ENCODE data around the gene CRTAP. TPM values are rescaled to one million over a fixed set of nuclear protein-coding genes. Genes with fewer than 3 reads are reported as not detected.

CRTAP gene
- total and polyA plus RNA-seq, 5 donors, result 51.8 to 180 (median 148) TPM

Other genes starting within 250 kb of the CRTAP start
- under 1 TPM in 2 of 4 donors, not detected in 2; 0.12 to 0.25 TPM for gene CCR4, start 162.4 kb upstream of the CRTAP start, total RNA-seq
- gene CCR4, start 162.4 kb upstream of the CRTAP start, polyA plus RNA-seq, result 0.05 TPM
- 10 to 100 TPM; 25.3 to 33.2 (median 28.3) TPM for gene GLB1, start 16.9 kb upstream of the CRTAP start, total RNA-seq
- gene GLB1, start 16.9 kb upstream of the CRTAP start, polyA plus RNA-seq, result 9.8 TPM
- 1 to 10 TPM; 4.4 to 6.5 (median 5.1) TPM for gene TMPPE, start 16.9 kb upstream of the CRTAP start, total RNA-seq
- 0.50 TPM for gene TMPPE, start 16.9 kb upstream of the CRTAP start, polyA plus RNA-seq
- gene SUSD5, start 104.8 kb downstream of the CRTAP start, total RNA-seq, result 1 to 10 TPM in 2 of 4 donors, under 1 TPM in 2; 0.53 to 10.0 (median 1.1) TPM
- gene SUSD5, start 104.8 kb downstream of the CRTAP start, polyA plus RNA-seq, result 1.3 TPM
- gene FBXL2, start 163.4 kb downstream of the CRTAP start, total RNA-seq, result 1 to 10 TPM; 2.5 to 4.9 (median 3.9) TPM
- 2.0 TPM for gene FBXL2, start 163.4 kb downstream of the CRTAP start, polyA plus RNA-seq